Type B pancreatic cell (in vitro differentiated cells): ENCODE results near the gene SLC2A4. TPM values are rescaled to one million over a fixed set of nuclear protein-coding genes. Genes with fewer than 3 reads are reported as not detected.
A peak's percentile ranks its signal among the peaks of the same experiment; 100 is the strongest.

ENCODE experiments used
- DNase-seq: peaks from one replicate; pipeline ENCODE4 v3.0.0; 2021; ENCODE audit warnings: mixed read lengths; ENCODE audit not compliant: unreplicated experiment; ENCODE audit errors: extremely low spot score
- H3K27ac Mint-ChIP-seq: 2 replicates; pipeline ENCODE4 v1.8.0; 2021; ENCODE audit warnings: mild to moderate bottlenecking, mixed read lengths
- H3K27me3 Mint-ChIP-seq: 2 replicates; pipeline ENCODE4 v1.8.0; 2021; ENCODE audit warnings: mixed read lengths
- H3K36me3 Mint-ChIP-seq: 2 replicates; pipeline ENCODE4 v1.8.0; 2021; ENCODE audit warnings: mixed read lengths
- H3K4me1 Mint-ChIP-seq: one replicate; pipeline ENCODE4 v1.8.0; 2021; ENCODE audit warnings: mixed read lengths; ENCODE audit not compliant: unreplicated experiment
- H3K4me3 Mint-ChIP-seq: 2 replicates; pipeline ENCODE4 v1.8.0; 2021; ENCODE audit warnings: mild to moderate bottlenecking, mixed read lengths
- H3K9me3 Mint-ChIP-seq: 2 replicates; pipeline ENCODE4 v1.8.0; 2021; ENCODE audit warnings: mixed read lengths
- total RNA-seq: library from RNA; stranded (reverse); gene quantifications from 2 replicates; pipeline ENCODE4 v1.2.1, GENCODE V29; 2021; ENCODE audit warnings: low replicate concordance
- TF ChIP-seq, protein P1 (sequence below): fragments of 200-600 bp; sonication (generic); conservative IDR thresholded peaks from 2 replicates; pipeline ENCODE4 v1.5.0; 2021; ENCODE audit warnings: antibody characterized with exemption, mild to moderate bottlenecking

The SLC2A4 gene
- total RNA-seq, 1 donor from 2014 or later, result 4.0 TPM

DNA sequence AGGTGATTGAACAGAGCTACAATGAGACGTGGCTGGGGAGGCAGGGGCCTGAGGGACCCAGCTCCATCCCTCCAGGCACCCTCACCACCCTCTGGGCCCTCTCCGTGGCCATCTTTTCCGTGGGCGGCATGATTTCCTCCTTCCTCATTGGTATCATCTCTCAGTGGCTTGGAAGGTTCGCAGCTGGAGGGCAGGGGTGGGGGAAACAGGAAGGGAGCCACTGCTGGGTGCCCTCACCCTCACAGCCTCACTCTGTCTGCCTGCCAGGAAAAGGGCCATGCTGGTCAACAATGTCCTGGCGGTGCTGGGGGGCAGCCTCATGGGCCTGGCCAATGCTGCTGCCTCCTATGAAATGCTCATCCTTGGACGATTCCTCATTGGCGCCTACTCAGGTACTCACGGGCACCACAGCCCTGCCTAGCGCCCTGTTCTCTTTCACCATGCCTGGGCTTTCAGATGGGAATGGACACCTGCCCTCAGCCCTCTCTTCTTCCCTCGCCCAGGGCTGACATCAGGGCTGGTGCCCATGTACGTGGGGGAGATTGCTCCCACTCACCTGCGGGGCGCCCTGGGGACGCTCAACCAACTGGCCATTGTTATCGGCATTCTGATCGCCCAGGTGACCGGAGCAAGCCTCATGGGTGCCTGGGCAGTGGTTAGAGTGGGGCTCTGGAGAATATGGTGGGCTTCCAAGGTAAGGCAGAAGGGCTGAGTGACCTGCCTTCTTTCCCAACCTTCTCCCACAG lies 2.1 kb downstream of the SLC2A4 start:
- Mint-ChIP-seq H3K27me3 (peaks cover 14% of the 10 kb centered on the region), H3K27ac (no peak overlapping the region), H3K4me3 (peak overlapping the region; percentile 88), H3K4me1 (peaks cover 15% of the 10 kb centered on the region), H3K36me3 (no peaks in the 10 kb centered on the region), H3K9me3 (no peaks in the 10 kb centered on the region)
- no peak for DNase-seq
- TF ChIP-seq, protein P1, sequence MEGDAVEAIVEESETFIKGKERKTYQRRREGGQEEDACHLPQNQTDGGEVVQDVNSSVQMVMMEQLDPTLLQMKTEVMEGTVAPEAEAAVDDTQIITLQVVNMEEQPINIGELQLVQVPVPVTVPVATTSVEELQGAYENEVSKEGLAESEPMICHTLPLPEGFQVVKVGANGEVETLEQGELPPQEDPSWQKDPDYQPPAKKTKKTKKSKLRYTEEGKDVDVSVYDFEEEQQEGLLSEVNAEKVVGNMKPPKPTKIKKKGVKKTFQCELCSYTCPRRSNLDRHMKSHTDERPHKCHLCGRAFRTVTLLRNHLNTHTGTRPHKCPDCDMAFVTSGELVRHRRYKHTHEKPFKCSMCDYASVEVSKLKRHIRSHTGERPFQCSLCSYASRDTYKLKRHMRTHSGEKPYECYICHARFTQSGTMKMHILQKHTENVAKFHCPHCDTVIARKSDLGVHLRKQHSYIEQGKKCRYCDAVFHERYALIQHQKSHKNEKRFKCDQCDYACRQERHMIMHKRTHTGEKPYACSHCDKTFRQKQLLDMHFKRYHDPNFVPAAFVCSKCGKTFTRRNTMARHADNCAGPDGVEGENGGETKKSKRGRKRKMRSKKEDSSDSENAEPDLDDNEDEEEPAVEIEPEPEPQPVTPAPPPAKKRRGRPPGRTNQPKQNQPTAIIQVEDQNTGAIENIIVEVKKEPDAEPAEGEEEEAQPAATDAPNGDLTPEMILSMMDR, result no peak

DNA sequence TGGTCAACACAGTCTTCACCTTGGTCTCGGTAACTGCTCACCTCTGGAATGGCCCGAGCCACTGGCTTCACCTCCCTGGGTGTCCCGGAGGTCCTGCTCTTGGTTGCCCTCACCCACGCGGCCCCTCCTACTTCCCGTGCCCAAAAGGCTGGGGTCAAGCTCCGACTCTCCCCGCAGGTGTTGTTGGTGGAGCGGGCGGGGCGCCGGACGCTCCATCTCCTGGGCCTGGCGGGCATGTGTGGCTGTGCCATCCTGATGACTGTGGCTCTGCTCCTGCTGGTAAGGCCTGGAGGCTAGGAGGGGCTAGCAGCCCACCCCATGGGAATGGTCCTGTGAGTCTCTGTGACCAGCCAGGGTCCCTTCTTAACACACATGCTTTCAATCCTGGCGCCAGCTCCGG lies 3.4 kb downstream of the SLC2A4 start:
- Mint-ChIP-seq H3K36me3 (no peaks in the 10 kb centered on the region), H3K4me3 (no peak overlapping the region), H3K9me3 (no peaks in the 10 kb centered on the region), H3K27me3 (peaks cover 14% of the 10 kb centered on the region), H3K27ac (no peak overlapping the region), H3K4me1 (peaks cover 14% of the 10 kb centered on the region)
- TF ChIP-seq, protein P1, result no peak
- no peak for DNase-seq

DNA sequence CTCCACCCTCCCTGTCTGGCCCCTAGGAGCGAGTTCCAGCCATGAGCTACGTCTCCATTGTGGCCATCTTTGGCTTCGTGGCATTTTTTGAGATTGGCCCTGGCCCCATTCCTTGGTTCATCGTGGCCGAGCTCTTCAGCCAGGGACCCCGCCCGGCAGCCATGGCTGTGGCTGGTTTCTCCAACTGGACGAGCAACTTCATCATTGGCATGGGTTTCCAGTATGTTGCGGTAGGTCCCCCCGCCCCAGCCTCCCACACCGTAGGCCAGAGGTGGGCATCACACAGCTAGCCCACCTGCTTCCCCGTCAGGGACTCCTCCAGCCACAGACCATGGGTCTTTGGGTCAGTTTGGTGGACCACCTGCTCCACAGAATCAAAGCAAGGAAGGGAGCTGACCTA lies 4.2 kb downstream of the SLC2A4 start:
- peaks cover 6% of the 10 kb centered on the region for H3K4me1 Mint-ChIP-seq
- no peak overlapping the region for H3K27ac Mint-ChIP-seq
- H3K36me3 Mint-ChIP-seq, result no peaks in the 10 kb centered on the region
- H3K9me3 Mint-ChIP-seq, result no peaks in the 10 kb centered on the region
- H3K4me3 Mint-ChIP-seq, result no peak overlapping the region
- TF ChIP-seq, protein P1, result no peak
- peaks cover 17% of the 10 kb centered on the region for H3K27me3 Mint-ChIP-seq
- no peak for DNase-seq

DNA sequence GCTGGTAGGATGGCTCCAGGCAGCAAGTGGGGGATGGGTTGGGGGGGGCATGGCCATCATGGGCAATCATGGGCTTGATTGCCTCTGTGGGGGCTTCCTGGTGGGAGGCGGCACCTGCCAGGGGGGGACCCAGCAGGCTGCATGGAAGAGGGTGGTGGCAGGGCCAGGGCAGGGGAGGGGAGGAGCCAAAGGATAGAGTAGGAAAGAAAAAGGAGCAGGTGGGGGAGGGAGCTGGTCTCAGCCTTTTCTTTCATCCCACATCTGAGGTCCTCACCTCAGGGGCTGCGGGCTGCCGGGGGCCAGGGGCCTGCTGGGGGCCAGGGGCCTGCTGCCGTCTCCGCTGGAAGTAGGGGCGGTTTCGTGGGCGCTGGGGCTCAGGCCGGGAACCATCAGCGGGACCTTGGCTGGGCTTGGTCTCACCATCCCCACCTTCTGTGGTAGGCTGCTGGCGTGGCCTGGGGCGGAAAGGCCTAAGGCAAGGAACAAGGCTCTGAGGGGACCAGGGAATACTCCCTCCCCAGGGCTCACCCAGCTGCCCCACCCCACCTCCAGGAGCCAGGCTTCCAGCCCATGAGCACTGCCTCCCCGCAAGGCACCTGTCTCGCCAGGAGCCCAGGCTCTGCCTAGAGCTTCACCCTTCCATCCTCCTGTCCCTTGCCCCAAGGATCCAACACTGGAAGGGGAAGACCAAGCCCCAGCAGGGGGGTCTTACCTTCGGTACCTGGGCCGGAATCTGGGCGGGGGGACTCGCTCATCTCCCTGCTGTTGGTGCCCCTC lies 7.9 kb downstream of the SLC2A4 start:
- no peak for DNase-seq
- no peaks in the 10 kb centered on the region for H3K9me3 Mint-ChIP-seq
- no peak overlapping the region for H3K4me3 Mint-ChIP-seq
- no peak overlapping the region for H3K27ac Mint-ChIP-seq
- TF ChIP-seq, protein P1, result no peak
- peaks cover 32% of the 10 kb centered on the region for H3K27me3 Mint-ChIP-seq
- no peaks in the 10 kb centered on the region for H3K36me3 Mint-ChIP-seq
- H3K4me1 Mint-ChIP-seq, result peaks cover 14% of the 10 kb centered on the region

DNA sequence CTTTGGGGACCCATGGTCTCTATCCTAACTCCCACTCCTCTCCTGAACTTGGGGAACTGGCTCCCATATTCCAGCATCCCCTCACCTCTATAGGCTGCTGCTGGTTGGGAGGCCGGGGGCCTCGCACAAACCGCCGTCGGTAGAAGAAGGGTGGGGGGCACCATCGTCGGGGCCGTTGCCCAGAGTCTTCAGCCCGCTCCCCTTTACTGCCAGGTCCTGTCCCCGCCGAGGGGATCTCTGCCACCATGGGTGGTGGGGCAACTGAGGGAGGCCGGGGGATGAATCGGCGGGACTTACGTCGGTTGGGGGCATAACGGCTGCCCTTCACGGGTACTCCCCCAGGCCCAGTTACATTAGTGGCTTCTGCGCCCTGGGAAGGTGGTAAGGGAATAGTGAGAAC lies 8.6 kb downstream of the SLC2A4 start:
- no peaks in the 10 kb centered on the region for H3K9me3 Mint-ChIP-seq
- DNase-seq, result no peak
- H3K4me3 Mint-ChIP-seq, result no peak overlapping the region
- no peak overlapping the region for H3K27ac Mint-ChIP-seq
- peaks cover 36% of the 10 kb centered on the region for H3K27me3 Mint-ChIP-seq
- peaks cover 14% of the 10 kb centered on the region for H3K4me1 Mint-ChIP-seq
- TF ChIP-seq, protein P1, result no peak
- H3K36me3 Mint-ChIP-seq, result no peaks in the 10 kb centered on the region
